ENCODE measurements around the gene TRIM27. TPM values are rescaled to one million over a fixed set of nuclear protein-coding genes. Genes with fewer than 3 reads are reported as not detected.

TRIM27 gene
- total RNA-seq, 1 donor from 2014 or later, result 58.4 TPM

- Histone ChIP-seq H3K9me3 (no peaks in the 10 kb centered on the region), H3K27ac (no peak overlapping the region), H3K27me3 (no peaks in the 10 kb centered on the region), H3K4me1 (peaks cover 19% of the 10 kb centered on the region), H3K36me3 (no peaks in the 10 kb centered on the region), H3K4me3 (no peak overlapping the region)
- no peak for DNase-seq (ENCODE audit: extremely low spot score in 2 of 2)
- TF ChIP-seq POLR2AphosphoS5 (IDR thresholded peaks at IDR 0.05; ENCODE audit: insufficient read depth in 1 of 2, low read depth in 1 of 2) (no peak), CTCF (IDR thresholded peaks at IDR 0.05) (no peak), POLR2A (IDR thresholded peaks at IDR 0.05) (no peak)
- intact Hi-C loops (cut with DNase I), result no loop called here
Measured at GRCh38 chr6:28945349-28945748, 21.6 kb upstream of the TRIM27 start.

GRCh38 chr6:28944412-28944865 lies 20.7 kb upstream of the TRIM27 start:
- no peaks in the 10 kb centered on the region for H3K36me3 ChIP-seq
- intact Hi-C loops (cut with DNase I), result loop anchor here (5.0 kb wide), 1 partner anchor 38 kb away; no protein-coding TSS in a partner anchor
- H3K9me3 ChIP-seq, result no peaks in the 10 kb centered on the region
- peaks cover 19% of the 10 kb centered on the region for H3K4me1 ChIP-seq
- no peaks in the 10 kb centered on the region for H3K27me3 ChIP-seq
- peak overlapping the region; percentile 46 to 55 for H3K4me3 ChIP-seq
- H3K27ac ChIP-seq, result peak overlapping the region; percentile 68
- TF ChIP-seq CTCF (IDR thresholded peaks at IDR 0.05) (no peak), POLR2A (IDR thresholded peaks at IDR 0.05) (no peak), POLR2AphosphoS5 (IDR thresholded peaks at IDR 0.05; ENCODE audit: insufficient read depth in 1 of 2, low read depth in 1 of 2) (peak in 1 of 2 donors; percentile 72)
- no peak for DNase-seq (ENCODE audit: extremely low spot score in 2 of 2)

- intact Hi-C loops (cut with DNase I), result loop anchor here (5.0 kb wide), 1 partner anchor 39 kb away; no protein-coding TSS in a partner anchor
- H3K36me3 ChIP-seq, result no peaks in the 10 kb centered on the region
- peak overlapping the region; percentile 68 for H3K27ac ChIP-seq
- TF ChIP-seq CTCF (IDR thresholded peaks at IDR 0.05) (no peak), POLR2AphosphoS5 (IDR thresholded peaks at IDR 0.05; ENCODE audit: insufficient read depth in 1 of 2, low read depth in 1 of 2) (no peak), POLR2A (IDR thresholded peaks at IDR 0.05) (no peak)
- H3K4me1 ChIP-seq, result peaks cover 19% of the 10 kb centered on the region
- H3K4me3 ChIP-seq, result peak overlapping the region; percentile 46 to 55
- no peaks in the 10 kb centered on the region for H3K27me3 ChIP-seq
- H3K9me3 ChIP-seq, result no peaks in the 10 kb centered on the region
- no peak for DNase-seq (ENCODE audit: extremely low spot score in 2 of 2)
Measured at GRCh38 chr6:28943557-28944411, 20.0 kb upstream of the TRIM27 start.

- Histone ChIP-seq H3K27ac (no peak overlapping the region), H3K27me3 (no peaks in the 10 kb centered on the region), H3K9me3 (no peaks in the 10 kb centered on the region), H3K36me3 (no peaks in the 10 kb centered on the region), H3K4me3 (peak overlapping the region; percentile 46 to 55), H3K4me1 (peaks cover 19% of the 10 kb centered on the region)
- TF ChIP-seq POLR2AphosphoS5 (IDR thresholded peaks at IDR 0.05; ENCODE audit: insufficient read depth in 1 of 2, low read depth in 1 of 2), result no peak
- TF ChIP-seq CTCF (IDR thresholded peaks at IDR 0.05), result no peak
- TF ChIP-seq POLR2A (IDR thresholded peaks at IDR 0.05), result no peak
- intact Hi-C loops (cut with DNase I), result loop anchor here (5.0 kb wide), 1 partner anchor 39 kb away; no protein-coding TSS in a partner anchor
- DNase-seq (ENCODE audit: extremely low spot score in 2 of 2), result no peak
Measured at GRCh38 chr6:28943223-28943556, 19.4 kb upstream of the TRIM27 start.
